ENCODE measurements around the gene RPL27A.

GRCh38 chr11:8693010-8693551 is 10.5 kb downstream of the RPL27A start:
- no peak for TF ChIP-seq CTCF (IDR thresholded peaks at IDR 0.05)
- no peak for TF ChIP-seq POLR2A (IDR thresholded peaks at IDR 0.05)
